NCI-H1105 treated with DMSO at 0.1 percent for 48 hours (cell line): ENCODE measurements around the gene MRFAP1.
"Not testable (repeated sequence)": the region's sequence is repeated elsewhere in the genome, so short reads cannot be mapped to it uniquely, and the experiment has no call there.

ENCODE experiments used
- DNase-seq: peaks from one replicate; lab custom pipeline; 2025; lab: John Stamatoyannopoulos, UW

MRFAP1 gene

DNA sequence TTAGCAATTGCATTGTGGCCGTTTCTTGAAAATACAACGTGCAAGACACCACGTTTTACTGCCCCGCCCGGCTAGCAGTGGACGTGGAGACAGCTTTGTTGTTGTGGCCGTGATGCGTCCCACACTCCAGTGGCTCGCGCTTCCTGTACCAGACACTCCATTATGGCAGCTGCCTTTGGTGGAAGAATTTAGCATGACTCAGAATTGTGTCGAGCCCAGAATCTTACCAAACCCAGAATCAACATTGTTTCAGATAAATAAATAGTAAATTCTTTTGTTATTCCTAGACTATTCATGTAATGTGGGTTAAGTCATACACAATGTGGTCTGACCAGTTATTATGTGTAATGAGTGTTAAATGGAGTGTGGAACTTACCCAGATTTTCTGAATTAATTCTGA lies 27.9 kb downstream of the MRFAP1 start:
- no peak for DNase-seq

GRCh38 chr4:6671648-6672047 lies 31.2 kb downstream of the MRFAP1 start:
- no peak for DNase-seq

DNA sequence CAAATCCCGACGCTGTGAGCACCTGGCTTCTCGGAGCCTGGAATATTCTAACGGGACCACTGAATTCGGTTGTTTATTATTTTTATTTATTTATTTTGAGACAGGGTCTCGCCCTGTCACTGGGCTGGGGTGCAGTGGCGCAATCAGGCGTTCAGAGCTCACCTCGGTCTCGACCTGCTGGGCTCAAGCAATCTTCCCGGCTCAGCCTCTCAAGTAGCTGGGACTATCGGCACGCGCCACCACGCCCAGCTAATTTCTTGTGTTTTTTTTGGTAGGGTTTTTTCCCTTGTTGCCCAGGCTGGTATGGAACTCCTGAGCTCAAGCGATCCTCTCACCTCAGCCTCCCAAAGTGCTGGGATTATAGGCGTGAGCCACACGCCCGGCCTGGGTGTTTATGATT lies 31.6 kb downstream of the MRFAP1 start:
- no peak for DNase-seq

- not testable (repeated sequence) for DNase-seq
Measured at GRCh38 chr4:6672541-6673190, 32.2 kb downstream of the MRFAP1 start.

- peak; percentile 21 for DNase-seq
Measured at GRCh38 chr4:6673191-6673659, 32.7 kb downstream of the MRFAP1 start.

GRCh38 chr4:6673660-6674499 lies 33.4 kb downstream of the MRFAP1 start:
- peak; percentile 81 for DNase-seq

GRCh38 chr4:6674500-6675149 lies 34.1 kb downstream of the MRFAP1 start:
- DNase-seq = peak; percentile 48

- DNase-seq = no peak
Measured at GRCh38 chr4:6676722-6677558, 36.5 kb downstream of the MRFAP1 start.

- DNase-seq = no peak
Measured at GRCh38 chr4:6680372-6681034, 40.0 kb downstream of the MRFAP1 start.

DNA sequence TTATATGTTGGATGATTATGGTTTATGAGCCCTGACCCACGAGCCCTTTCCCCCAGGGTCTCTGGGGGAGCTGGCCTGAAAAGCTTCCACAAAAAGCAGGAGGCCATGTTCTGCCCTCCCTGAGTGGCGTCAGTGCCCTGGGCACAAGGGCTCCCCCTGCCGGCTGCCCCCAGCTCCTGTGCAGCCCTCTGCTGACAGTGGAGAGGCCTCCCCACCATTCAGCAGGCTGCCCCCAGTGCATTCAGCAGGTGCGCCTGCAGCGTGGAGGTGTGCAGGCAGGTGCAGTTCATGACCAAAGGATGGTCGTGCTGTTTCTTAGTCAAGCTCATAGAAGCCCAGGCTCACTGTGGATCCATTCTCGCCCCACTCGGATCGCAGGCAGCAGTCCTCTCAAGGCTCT lies 40.7 kb downstream of the MRFAP1 start:
- DNase-seq = no peak

GRCh38 chr4:6682862-6683590 lies 42.5 kb downstream of the MRFAP1 start:
- no peak for DNase-seq

- no peak for DNase-seq
Measured at GRCh38 chr4:6684656-6685055, 44.2 kb downstream of the MRFAP1 start.

GRCh38 chr4:6686104-6686787 lies 45.8 kb downstream of the MRFAP1 start:
- DNase-seq = no peak

DNA sequence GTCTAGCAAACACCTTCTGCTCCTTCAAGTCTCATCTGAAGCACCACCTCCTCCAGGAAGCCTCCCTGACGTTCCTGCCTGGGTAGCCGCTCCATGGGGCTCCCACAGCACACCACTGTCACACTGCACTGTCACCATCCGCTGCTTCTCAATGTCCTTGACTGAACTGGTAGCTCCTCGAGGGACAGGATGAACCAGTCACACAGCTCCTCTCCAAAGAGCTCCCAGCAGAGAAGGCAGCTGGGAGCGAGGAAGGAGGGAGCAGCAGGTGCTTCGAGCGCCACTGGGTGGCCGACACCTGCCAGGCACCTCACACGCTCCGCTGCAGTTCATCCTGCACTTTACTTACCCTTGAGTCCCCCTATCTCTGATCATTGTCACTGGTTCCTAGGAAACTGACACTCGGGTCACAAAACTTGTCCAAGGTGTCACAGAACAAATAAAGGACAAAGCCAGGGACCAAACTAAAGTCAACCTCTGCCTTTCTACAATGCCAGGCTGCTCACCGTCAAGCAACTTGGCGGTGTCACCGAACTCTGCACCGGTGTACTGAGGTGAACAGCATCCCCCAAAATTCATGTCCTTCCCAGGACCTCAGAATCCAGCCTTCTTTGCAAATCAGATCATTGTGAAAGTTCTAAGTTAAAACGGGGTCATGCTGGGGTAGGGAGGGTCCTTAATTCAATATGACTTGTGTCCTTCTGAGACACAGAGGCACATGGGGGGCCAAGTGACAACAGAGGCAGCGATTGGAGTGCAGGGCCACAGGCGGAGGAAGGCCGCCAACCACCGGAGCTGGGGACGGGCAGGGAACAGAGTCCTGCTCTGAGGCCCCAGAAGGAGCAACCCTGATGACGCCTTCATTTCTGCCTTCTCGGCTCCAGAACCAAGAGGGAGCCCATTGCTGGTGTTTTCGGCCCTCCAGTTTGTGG lies 47.7 kb downstream of the MRFAP1 start:
- DNase-seq = no peak

DNA sequence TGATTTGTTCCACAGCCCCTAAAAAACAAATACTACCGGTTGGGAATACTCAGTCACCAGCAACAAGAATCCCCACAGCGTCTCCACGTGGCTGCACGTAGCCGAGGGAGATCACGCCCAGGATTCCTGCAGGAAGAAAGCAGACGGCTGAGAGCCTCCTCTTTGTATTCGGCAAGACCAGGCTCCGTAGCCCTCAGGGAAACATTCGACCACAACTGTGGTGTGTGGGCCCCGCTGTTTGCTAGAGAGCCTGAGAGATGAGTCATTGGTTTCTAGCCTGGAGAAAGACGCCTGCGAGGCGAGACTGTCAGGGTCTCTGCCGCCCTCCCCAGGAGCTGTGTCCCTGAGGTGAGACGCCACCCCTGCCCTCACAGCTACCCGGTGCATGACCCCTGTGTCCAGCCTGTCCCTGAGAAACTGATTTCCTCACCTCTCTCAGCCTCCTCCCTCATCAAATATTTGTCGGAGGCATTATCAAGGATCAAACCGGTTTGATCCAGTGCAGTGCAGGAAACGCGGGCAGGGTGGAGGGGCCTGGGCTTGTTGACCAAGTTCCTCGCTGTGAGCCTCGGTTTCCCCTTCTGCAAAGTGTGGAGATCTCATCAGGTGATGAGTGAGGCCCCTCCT lies 48.5 kb downstream of the MRFAP1 start:
- DNase-seq = no peak

GRCh38 chr4:6689506-6689960 lies 49.0 kb downstream of the MRFAP1 start:
- no peak for DNase-seq
